ENCODE results near the gene SLC43A2. TPM values are rescaled to one million over a fixed set of nuclear protein-coding genes. Genes with fewer than 3 reads are reported as not detected.

Gene SLC43A2
- polyA plus RNA-seq, 1 of the 3 experiments (the other 2 are of a cell fraction), result 9.8 TPM

DNA sequence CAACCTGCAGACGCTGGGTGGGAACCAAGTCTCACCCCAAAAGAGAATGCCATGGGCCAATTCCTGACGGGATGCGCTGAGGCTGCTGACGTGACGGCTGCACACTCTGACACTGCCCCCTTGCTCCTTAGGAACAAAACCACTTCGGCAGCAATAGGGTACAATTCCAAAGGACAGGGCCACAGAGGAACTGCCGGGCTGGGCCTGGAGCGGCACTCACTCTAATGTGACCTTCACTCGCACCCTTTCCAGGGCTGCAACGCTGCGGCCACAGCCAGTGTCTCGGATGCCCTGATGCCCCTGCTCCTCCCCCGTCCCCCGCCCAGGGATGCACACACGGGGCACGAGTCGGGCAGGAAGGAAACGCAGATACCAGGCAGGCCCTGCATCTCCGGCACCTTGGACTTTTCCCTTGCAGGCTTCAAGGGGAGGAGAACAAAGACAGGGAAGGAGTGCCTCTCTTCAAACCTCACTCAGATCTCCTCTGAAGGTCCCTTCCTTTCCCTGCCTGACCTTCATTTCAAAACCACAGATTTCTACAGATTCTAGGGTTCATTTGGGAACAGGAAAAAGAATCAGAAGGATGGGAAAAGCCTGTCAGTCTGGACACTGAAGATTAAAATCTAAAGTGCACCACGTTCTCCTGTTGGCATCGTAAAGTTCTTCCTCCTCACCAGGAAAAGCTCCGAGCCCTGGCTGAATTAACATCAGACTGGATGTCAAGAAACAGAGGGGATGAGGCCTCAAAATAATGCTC, 68.4 kb downstream of the SLC43A2 start:
- DNase-seq, result no peak
- no peaks in the 10 kb centered on the region for H3K9me2 ChIP-seq
- H3K27ac ChIP-seq (ENCODE audit: low read depth in 2 of 2, low read length in 1 of 2), result no peak overlapping the region
- H3K27me3 ChIP-seq (ENCODE audit: insufficient read depth), result no peaks in the 10 kb centered on the region
- no peak overlapping the region for H3K9ac ChIP-seq
- H3K4me2 ChIP-seq, result peak overlapping the region; percentile 99; the same call in 1 of the 2 replicates
- 91% methylated on average over 19 of the region's 22 CpGs for WGBS (ENCODE audit: low lambda C conversion rate)
- peaks cover 66% of the 10 kb centered on the region for H3K79me2 ChIP-seq (ENCODE audit: insufficient read depth)
- no peaks in the 10 kb centered on the region for H3K9me3 ChIP-seq
- peaks cover 0 to 26% of the 10 kb centered on the region in 2 experiments; a peak in 1 of 4 replicates for H3K4me1 ChIP-seq (ENCODE audit: control insufficient read depth in 1 of 2, insufficient read depth in 2 of 2, low read depth in 1 of 2, low read length in 1 of 2)
- TF ChIP-seq JUND (IDR thresholded peaks at IDR 0.05) (no peak), SIN3A (IDR thresholded peaks at IDR 0.05; ENCODE audit: borderline replicate concordance, low read depth, low read length) (no peak), POLR2AphosphoS5 (IDR thresholded peaks at IDR 0.05; ENCODE audit: low read depth, low read length) (no peak), FOSL2 (IDR thresholded peaks at IDR 0.05; ENCODE audit: borderline replicate concordance, low read depth) (no peak), SMC3 (IDR thresholded peaks at IDR 0.05; ENCODE audit: low read depth, low read length) (no peak), NFIC (IDR thresholded peaks at IDR 0.05; ENCODE audit: borderline replicate concordance) (no peak), FOXJ3 (CRISPR knock-in tag; IDR thresholded peaks at IDR 0.05) (no peak), MEF2A (IDR thresholded peaks at IDR 0.05; ENCODE audit: borderline replicate concordance, low read depth) (no peak), MXI1 (IDR thresholded peaks at IDR 0.05; ENCODE audit: low read depth, low read length) (no peak), TEAD4 (IDR thresholded peaks at IDR 0.05; ENCODE audit: borderline replicate concordance, insufficient read depth) (no peak), RXRA (IDR thresholded peaks at IDR 0.05; ENCODE audit: borderline replicate concordance, low read depth) (no peak), CHD2 (IDR thresholded peaks at IDR 0.05; ENCODE audit: low read length, partially characterized antibody) (no peak)
- TF ChIP-seq, protein P1, sequence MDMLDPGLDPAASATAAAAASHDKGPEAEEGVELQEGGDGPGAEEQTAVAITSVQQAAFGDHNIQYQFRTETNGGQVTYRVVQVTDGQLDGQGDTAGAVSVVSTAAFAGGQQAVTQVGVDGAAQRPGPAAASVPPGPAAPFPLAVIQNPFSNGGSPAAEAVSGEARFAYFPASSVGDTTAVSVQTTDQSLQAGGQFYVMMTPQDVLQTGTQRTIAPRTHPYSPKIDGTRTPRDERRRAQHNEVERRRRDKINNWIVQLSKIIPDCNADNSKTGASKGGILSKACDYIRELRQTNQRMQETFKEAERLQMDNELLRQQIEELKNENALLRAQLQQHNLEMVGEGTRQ (IDR thresholded peaks at IDR 0.05; ENCODE audit: borderline replicate concordance, low read depth, low read length), result no peak
- TF ChIP-seq, protein P2, sequence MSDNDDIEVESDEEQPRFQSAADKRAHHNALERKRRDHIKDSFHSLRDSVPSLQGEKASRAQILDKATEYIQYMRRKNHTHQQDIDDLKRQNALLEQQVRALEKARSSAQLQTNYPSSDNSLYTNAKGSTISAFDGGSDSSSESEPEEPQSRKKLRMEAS (IDR thresholded peaks at IDR 0.05; ENCODE audit: low read depth), result no peak
- TF ChIP-seq, protein P3, sequence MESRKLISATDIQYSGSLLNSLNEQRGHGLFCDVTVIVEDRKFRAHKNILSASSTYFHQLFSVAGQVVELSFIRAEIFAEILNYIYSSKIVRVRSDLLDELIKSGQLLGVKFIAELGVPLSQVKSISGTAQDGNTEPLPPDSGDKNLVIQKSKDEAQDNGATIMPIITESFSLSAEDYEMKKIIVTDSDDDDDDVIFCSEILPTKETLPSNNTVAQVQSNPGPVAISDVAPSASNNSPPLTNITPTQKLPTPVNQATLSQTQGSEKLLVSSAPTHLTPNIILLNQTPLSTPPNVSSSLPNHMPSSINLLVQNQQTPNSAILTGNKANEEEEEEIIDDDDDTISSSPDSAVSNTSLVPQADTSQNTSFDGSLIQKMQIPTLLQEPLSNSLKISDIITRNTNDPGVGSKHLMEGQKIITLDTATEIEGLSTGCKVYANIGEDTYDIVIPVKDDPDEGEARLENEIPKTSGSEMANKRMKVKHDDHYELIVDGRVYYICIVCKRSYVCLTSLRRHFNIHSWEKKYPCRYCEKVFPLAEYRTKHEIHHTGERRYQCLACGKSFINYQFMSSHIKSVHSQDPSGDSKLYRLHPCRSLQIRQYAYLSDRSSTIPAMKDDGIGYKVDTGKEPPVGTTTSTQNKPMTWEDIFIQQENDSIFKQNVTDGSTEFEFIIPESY (IDR thresholded peaks at IDR 0.05; ENCODE audit: borderline replicate concordance, low read depth), result no peak
- TF ChIP-seq, protein P4, sequence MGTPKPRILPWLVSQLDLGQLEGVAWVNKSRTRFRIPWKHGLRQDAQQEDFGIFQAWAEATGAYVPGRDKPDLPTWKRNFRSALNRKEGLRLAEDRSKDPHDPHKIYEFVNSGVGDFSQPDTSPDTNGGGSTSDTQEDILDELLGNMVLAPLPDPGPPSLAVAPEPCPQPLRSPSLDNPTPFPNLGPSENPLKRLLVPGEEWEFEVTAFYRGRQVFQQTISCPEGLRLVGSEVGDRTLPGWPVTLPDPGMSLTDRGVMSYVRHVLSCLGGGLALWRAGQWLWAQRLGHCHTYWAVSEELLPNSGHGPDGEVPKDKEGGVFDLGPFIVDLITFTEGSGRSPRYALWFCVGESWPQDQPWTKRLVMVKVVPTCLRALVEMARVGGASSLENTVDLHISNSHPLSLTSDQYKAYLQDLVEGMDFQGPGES (IDR thresholded peaks at IDR 0.05; ENCODE audit: low read depth, low read length), result no peak
- TF ChIP-seq, protein P5, sequence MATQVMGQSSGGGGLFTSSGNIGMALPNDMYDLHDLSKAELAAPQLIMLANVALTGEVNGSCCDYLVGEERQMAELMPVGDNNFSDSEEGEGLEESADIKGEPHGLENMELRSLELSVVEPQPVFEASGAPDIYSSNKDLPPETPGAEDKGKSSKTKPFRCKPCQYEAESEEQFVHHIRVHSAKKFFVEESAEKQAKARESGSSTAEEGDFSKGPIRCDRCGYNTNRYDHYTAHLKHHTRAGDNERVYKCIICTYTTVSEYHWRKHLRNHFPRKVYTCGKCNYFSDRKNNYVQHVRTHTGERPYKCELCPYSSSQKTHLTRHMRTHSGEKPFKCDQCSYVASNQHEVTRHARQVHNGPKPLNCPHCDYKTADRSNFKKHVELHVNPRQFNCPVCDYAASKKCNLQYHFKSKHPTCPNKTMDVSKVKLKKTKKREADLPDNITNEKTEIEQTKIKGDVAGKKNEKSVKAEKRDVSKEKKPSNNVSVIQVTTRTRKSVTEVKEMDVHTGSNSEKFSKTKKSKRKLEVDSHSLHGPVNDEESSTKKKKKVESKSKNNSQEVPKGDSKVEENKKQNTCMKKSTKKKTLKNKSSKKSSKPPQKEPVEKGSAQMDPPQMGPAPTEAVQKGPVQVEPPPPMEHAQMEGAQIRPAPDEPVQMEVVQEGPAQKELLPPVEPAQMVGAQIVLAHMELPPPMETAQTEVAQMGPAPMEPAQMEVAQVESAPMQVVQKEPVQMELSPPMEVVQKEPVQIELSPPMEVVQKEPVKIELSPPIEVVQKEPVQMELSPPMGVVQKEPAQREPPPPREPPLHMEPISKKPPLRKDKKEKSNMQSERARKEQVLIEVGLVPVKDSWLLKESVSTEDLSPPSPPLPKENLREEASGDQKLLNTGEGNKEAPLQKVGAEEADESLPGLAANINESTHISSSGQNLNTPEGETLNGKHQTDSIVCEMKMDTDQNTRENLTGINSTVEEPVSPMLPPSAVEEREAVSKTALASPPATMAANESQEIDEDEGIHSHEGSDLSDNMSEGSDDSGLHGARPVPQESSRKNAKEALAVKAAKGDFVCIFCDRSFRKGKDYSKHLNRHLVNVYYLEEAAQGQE (IDR thresholded peaks at IDR 0.05; ENCODE audit: low read depth, low read length), result no peak
- TF ChIP-seq, protein P6, sequence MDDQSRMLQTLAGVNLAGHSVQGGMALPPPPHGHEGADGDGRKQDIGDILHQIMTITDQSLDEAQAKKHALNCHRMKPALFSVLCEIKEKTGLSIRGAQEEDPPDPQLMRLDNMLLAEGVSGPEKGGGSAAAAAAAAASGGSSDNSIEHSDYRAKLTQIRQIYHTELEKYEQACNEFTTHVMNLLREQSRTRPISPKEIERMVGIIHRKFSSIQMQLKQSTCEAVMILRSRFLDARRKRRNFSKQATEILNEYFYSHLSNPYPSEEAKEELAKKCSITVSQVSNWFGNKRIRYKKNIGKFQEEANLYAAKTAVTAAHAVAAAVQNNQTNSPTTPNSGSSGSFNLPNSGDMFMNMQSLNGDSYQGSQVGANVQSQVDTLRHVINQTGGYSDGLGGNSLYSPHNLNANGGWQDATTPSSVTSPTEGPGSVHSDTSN (IDR thresholded peaks at IDR 0.05), result no peak
- POLR2A ChIA-PET, result interaction anchor here (0.6 kb wide), 1 partner anchor 37 kb away, joined by 4 read pairs; no protein-coding TSS in a partner anchor
- CTCF ChIA-PET, result interaction anchor here (1.0 to 1.8 kb wide), 2 partner anchors 14 to 195 kb away, joined by 4 to 11 read pairs; no protein-coding TSS in a partner anchor
- peaks cover 6 to 14% of the 10 kb centered on the region in 2 experiments for H3K36me3 ChIP-seq (replicated peaks in 1 of 2; ENCODE audit: control insufficient read depth in 1 of 2, insufficient read depth in 2 of 2, low read length in 1 of 2)
- no peak overlapping the region for H2AFZ ChIP-seq (ENCODE audit: low read depth)
- H3F3A ChIP-seq (replicated peaks; ENCODE audit: insufficient read depth), result no peaks in the 10 kb centered on the region
- no peak overlapping the region for H3K4me3 ChIP-seq (ENCODE audit: low read depth in 2 of 2, low read length in 1 of 2)
- peaks cover 60% of the 10 kb centered on the region for H4K20me1 ChIP-seq (ENCODE audit: insufficient read depth)

Data from SK-N-SH (cell line).